ENCODE results near the gene SLC25A6. TPM values are rescaled to one million over a fixed set of nuclear protein-coding genes. Genes with fewer than 3 reads are reported as not detected.

SLC25A6 gene
- total RNA-seq, 1 donor from 2014 or later, result 411 TPM

DNA sequence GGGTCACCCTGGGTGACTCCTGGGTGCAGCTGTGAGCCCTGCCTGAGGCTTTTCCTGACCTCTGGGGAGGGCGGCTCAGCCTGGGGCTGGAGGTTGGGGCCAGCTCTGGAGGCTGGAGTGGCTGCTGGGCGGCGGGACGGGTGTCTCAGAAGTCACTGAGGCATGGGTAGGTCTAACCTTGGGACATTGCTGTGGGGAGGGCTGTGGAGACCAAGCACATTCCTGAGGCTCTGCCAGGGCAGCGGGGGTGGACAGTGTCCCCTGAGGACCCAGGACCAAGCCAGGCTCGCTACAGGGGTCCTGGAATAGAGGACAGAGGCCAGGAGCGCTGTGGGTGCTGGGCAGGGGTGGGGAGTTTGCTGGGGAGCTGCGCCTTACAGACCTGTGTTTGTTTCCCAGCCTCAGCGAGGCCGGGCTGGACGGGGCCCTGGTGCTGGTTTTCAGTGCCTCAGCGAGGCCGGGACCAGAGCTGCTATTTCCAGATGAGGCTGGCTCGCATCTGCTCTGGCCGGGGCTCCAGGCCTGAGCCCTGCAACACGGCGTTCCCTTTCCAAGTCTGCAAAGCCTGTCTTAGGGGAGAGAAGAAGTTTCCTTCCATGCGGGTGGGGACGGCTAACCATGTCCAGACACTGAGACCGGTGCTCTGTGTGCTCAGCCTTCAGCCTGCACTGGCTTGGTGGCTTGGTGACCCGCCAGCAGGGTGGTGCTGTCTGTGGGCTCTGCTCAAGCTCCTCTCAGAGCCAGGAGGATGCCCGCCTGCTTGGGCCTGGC is 3.0 kb upstream of the SLC25A6 start:
- peak overlapping the region; percentile 87 for H3K4me3 Mint-ChIP-seq (ENCODE audit: unreplicated experiment)
- no peaks in the 10 kb centered on the region for H3K36me3 Mint-ChIP-seq (ENCODE audit: unreplicated experiment)
- peak; percentile 22 for DNase-seq
- peaks cover 16% of the 10 kb centered on the region for H3K27me3 Mint-ChIP-seq (ENCODE audit: unreplicated experiment)
- H3K27ac Mint-ChIP-seq (ENCODE audit: unreplicated experiment), result peak overlapping the region; percentile 84
- TF ChIP-seq, protein P1, sequence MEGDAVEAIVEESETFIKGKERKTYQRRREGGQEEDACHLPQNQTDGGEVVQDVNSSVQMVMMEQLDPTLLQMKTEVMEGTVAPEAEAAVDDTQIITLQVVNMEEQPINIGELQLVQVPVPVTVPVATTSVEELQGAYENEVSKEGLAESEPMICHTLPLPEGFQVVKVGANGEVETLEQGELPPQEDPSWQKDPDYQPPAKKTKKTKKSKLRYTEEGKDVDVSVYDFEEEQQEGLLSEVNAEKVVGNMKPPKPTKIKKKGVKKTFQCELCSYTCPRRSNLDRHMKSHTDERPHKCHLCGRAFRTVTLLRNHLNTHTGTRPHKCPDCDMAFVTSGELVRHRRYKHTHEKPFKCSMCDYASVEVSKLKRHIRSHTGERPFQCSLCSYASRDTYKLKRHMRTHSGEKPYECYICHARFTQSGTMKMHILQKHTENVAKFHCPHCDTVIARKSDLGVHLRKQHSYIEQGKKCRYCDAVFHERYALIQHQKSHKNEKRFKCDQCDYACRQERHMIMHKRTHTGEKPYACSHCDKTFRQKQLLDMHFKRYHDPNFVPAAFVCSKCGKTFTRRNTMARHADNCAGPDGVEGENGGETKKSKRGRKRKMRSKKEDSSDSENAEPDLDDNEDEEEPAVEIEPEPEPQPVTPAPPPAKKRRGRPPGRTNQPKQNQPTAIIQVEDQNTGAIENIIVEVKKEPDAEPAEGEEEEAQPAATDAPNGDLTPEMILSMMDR (IDR thresholded peaks at IDR 0.05; ENCODE audit: partially characterized antibody, unreplicated experiment), result no peak
- H3K9me3 Mint-ChIP-seq (ENCODE audit: unreplicated experiment), result peaks cover 23% of the 10 kb centered on the region
- peaks cover 12% of the 10 kb centered on the region for H3K4me1 Mint-ChIP-seq (ENCODE audit: low read depth, unreplicated experiment)

DNA sequence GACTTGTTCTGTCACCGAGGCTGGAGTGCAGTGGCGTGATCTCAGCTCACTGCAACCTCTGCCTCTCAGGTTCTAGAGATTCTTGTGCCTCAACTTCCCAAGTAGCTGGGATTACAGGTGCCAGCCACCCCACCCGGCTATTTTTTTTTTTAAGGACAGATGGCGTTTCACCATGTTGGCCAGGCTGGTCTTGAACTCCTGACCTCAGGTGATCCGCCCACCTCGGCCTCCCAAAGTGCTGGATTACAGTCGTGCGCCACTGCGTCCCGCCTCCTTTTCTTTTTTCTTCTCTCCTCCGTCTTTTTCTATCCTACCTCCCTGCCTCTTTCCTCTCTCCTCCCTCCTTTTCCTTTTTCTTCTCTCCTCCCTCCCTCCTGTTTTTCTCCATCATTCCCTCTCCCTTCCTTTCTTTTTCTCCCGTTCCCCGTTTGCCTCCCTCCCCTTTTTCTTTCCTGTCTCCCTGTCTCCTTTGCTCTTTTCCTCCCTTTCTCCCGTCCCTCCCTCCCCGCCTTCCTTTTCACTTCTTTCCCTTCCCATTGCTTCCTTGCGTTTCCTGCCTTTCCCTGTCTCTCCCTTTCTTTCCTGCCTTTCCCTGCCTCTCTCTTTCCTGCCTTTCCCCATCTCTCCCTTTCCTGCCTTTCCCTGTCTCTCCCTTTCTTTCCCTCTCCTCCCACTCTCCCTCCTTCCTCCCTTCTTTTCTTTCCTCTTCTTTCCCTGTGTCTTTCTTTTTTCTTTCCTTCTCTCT is 2.1 kb upstream of the SLC25A6 start:
- H3K4me1 Mint-ChIP-seq (ENCODE audit: low read depth, unreplicated experiment), result peaks cover 12% of the 10 kb centered on the region
- peaks cover 16% of the 10 kb centered on the region for H3K27me3 Mint-ChIP-seq (ENCODE audit: unreplicated experiment)
- peak overlapping the region; percentile 87 for H3K4me3 Mint-ChIP-seq (ENCODE audit: unreplicated experiment)
- H3K27ac Mint-ChIP-seq (ENCODE audit: unreplicated experiment), result peak overlapping the region; percentile 84
- peaks cover 23% of the 10 kb centered on the region for H3K9me3 Mint-ChIP-seq (ENCODE audit: unreplicated experiment)
- DNase-seq, result peak; percentile 7
- TF ChIP-seq, protein P1 (IDR thresholded peaks at IDR 0.05; ENCODE audit: partially characterized antibody, unreplicated experiment), result no peak
- H3K36me3 Mint-ChIP-seq (ENCODE audit: unreplicated experiment), result no peaks in the 10 kb centered on the region

DNA sequence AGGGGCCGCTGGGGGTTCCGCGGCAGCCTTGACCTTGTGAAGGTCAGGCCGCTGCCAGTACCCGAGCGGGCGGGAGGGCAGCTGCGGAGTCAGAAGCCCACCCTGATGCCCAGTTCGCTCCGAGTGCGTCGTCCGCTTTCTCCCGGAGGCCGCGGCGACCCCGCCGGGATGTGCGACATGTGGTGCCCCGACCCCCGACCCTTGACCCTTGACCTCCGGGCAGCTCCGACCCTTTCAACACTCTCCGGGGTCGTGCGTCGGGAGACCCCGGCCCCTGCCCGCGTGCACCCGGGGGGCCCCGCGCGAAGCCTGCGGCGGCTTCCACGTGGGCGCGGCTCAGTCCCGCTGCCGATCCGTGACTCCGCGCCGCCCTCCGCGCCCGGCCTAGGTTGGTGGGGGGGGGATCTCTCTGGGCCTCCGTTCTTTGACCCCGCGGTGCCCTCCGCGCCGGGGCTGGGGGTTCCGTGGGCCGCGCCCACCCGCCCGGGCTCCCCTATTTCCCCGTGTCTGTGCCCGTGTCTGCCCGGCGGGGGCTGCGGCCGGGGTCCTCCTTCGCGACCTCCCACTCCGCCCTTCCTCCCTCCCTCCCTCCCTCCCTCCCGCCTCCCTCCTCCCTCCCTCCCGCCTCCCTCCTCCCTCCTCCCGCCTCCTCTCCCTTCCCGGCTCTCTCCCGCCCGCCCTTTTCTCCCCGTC is 609 bp upstream of the SLC25A6 start:
- peak; percentile 70 for DNase-seq
- peaks cover 16% of the 10 kb centered on the region for H3K27me3 Mint-ChIP-seq (ENCODE audit: unreplicated experiment)
- H3K4me3 Mint-ChIP-seq (ENCODE audit: unreplicated experiment), result peak overlapping the region; percentile 87
- peaks cover 6% of the 10 kb centered on the region for H3K36me3 Mint-ChIP-seq (ENCODE audit: unreplicated experiment)
- H3K27ac Mint-ChIP-seq (ENCODE audit: unreplicated experiment), result peak overlapping the region; percentile 84
- H3K4me1 Mint-ChIP-seq (ENCODE audit: low read depth, unreplicated experiment), result peaks cover 16% of the 10 kb centered on the region
- TF ChIP-seq, protein P1 (IDR thresholded peaks at IDR 0.05; ENCODE audit: partially characterized antibody, unreplicated experiment), result no peak
- H3K9me3 Mint-ChIP-seq (ENCODE audit: unreplicated experiment), result peaks cover 25% of the 10 kb centered on the region

DNA sequence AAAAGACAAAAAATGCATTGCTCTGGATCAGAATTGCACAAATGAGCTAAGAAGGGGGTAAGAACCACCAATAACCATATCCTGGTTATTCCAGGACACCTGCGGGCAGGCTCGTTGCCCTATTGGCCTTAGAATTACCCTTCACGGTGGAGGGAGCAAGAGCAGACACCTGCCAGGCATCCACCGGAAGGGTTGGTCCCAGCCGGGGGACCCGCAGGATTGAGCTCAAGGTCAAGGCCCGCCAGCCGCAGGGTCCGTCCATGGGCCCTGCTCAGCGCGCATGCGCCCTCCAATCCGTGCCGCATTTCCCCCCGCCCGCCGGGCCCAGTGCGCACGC is 575 bp downstream of the SLC25A6 start:
- Mint-ChIP-seq H3K27me3 (ENCODE audit: unreplicated experiment) (peaks cover 16% of the 10 kb centered on the region), H3K9me3 (ENCODE audit: unreplicated experiment) (peaks cover 26% of the 10 kb centered on the region), H3K36me3 (ENCODE audit: unreplicated experiment) (peaks cover 6% of the 10 kb centered on the region), H3K4me3 (ENCODE audit: unreplicated experiment) (peak overlapping the region; percentile 92), H3K4me1 (ENCODE audit: low read depth, unreplicated experiment) (peaks cover 16% of the 10 kb centered on the region), H3K27ac (ENCODE audit: unreplicated experiment) (peak overlapping the region; percentile 85)
- peak; percentile 97 for DNase-seq
- TF ChIP-seq, protein P1 (IDR thresholded peaks at IDR 0.05; ENCODE audit: partially characterized antibody, unreplicated experiment), result no peak

Measured in glutamatergic neuron (in vitro differentiated cells).